ENCODE measurements around the gene ZFYVE1.
A peak's percentile ranks its signal among the peaks of the same experiment; 100 is the strongest.
"Not testable (repeated sequence)": the region's sequence is repeated elsewhere in the genome, so short reads cannot be mapped to it uniquely, and the experiment has no call there.

Gene ZFYVE1

GRCh38 chr14:72958548-72958947 lies 68.4 kb downstream of the ZFYVE1 start:
- no peak for DNase-seq (ENCODE audit: low read depth in 2 of 2)

- no peak for DNase-seq (ENCODE audit: low read depth in 2 of 2)
These were observed 69.7 kb downstream of the ZFYVE1 start for GRCh38 chr14:72957213-72957612.

- not testable (repeated sequence) for DNase-seq (ENCODE audit: low read depth in 2 of 2)
These were observed 70.2 kb downstream of the ZFYVE1 start for GRCh38 chr14:72956741-72957140.

- DNase-seq (ENCODE audit: low read depth in 2 of 2) = no peak
These were observed 74.7 kb downstream of the ZFYVE1 start for GRCh38 chr14:72952171-72952570.

GRCh38 chr14:72948481-72949138 lies 78.3 kb downstream of the ZFYVE1 start:
- peak; percentile 20 to 68 for DNase-seq (ENCODE audit: low read depth in 2 of 2)

GRCh38 chr14:72947366-72948160 lies 79.3 kb downstream of the ZFYVE1 start:
- no peak for DNase-seq (ENCODE audit: low read depth in 2 of 2)

GRCh38 chr14:72946491-72946890 lies 80.4 kb downstream of the ZFYVE1 start:
- no peak for DNase-seq (ENCODE audit: low read depth in 2 of 2)

- DNase-seq (ENCODE audit: low read depth in 2 of 2) = no peak
These were observed 81.4 kb downstream of the ZFYVE1 start for GRCh38 chr14:72945356-72946027.

GRCh38 chr14:72943876-72944430 lies 83.0 kb downstream of the ZFYVE1 start:
- no peak for DNase-seq (ENCODE audit: low read depth in 2 of 2)

GRCh38 chr14:72942934-72943333 lies 84.0 kb downstream of the ZFYVE1 start:
- no peak for DNase-seq (ENCODE audit: low read depth in 2 of 2)

- DNase-seq (ENCODE audit: low read depth in 2 of 2) = no peak
These were observed 85.5 kb downstream of the ZFYVE1 start for GRCh38 chr14:72941286-72941985.

- no peak for DNase-seq (ENCODE audit: low read depth in 2 of 2)
These were observed 87.3 kb downstream of the ZFYVE1 start for GRCh38 chr14:72939630-72940029.

- no peak for DNase-seq (ENCODE audit: low read depth in 2 of 2)
These were observed 94.0 kb downstream of the ZFYVE1 start for GRCh38 chr14:72932893-72933292.

GRCh38 chr14:72929316-72930080 lies 97.4 kb downstream of the ZFYVE1 start:
- DNase-seq (ENCODE audit: low read depth in 2 of 2) = no peak

GRCh38 chr14:72928872-72929271 lies 98.0 kb downstream of the ZFYVE1 start:
- DNase-seq (ENCODE audit: low read depth in 2 of 2) = no peak

GRCh38 chr14:72926292-72927028 lies 100.4 kb downstream of the ZFYVE1 start, which contains the start of gene DCAF4:
Gene DCAF4 (plus strand): TSS chr14:72926464. CDS start chr14:72937979, 11,515 bp downstream.
- DNase-seq (ENCODE audit: low read depth in 2 of 2) = peak; percentile 89 to 92

GRCh38 chr14:72925815-72926291 lies 101.1 kb downstream of the ZFYVE1 start:
- no peak for DNase-seq (ENCODE audit: low read depth in 2 of 2)

GRCh38 chr14:72925171-72925759 lies 101.6 kb downstream of the ZFYVE1 start:
- DNase-seq (ENCODE audit: low read depth in 2 of 2) = no peak

GRCh38 chr14:72924337-72924736 lies 102.6 kb downstream of the ZFYVE1 start:
- no peak for DNase-seq (ENCODE audit: low read depth in 2 of 2)

- no peak for DNase-seq (ENCODE audit: low read depth in 2 of 2)
These were observed 105.5 kb downstream of the ZFYVE1 start for GRCh38 chr14:72921396-72921795.

Measured in stimulated activated CD4-positive, alpha-beta T cell treated with anti-CD3 and anti-CD28 coated beads, Interleukin-12 subunit alpha, Interleukin-12 subunit beta, amount 100 ng/mL, for 24 hours (primary cell).